T-helper 22 cell (primary cell): ENCODE results near the gene MAN2B1.
"Not testable (repeated sequence)": the region's sequence is repeated elsewhere in the genome, so short reads cannot be mapped to it uniquely, and the experiment has no call there.

ENCODE experiments used
- DNase-seq: peaks from one replicate; pipeline ENCODE4 v3.0.0-alpha.2; 2020; ENCODE audit warnings: low read depth

Gene MAN2B1

DNA sequence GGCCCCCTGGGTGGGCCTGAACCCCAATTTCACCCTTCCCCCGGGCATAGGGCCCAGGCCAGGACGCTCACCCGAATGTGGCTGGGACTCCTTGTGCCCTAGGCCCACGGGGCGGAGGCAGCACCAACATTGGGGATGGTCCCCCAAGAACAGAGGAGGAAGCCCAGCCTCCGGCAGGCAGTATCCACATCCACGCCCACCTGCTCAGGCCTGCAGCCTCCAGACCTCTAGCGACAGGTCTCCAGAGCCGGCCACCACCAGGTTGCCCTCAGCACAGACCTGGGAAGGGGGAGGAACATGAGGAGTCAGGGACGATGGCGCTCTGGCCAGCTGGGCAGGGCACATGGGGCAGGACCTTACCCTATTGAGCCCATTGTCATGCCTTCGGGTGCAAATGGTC is 22.5 kb upstream of the MAN2B1 start:
- DNase-seq: no peak

DNA sequence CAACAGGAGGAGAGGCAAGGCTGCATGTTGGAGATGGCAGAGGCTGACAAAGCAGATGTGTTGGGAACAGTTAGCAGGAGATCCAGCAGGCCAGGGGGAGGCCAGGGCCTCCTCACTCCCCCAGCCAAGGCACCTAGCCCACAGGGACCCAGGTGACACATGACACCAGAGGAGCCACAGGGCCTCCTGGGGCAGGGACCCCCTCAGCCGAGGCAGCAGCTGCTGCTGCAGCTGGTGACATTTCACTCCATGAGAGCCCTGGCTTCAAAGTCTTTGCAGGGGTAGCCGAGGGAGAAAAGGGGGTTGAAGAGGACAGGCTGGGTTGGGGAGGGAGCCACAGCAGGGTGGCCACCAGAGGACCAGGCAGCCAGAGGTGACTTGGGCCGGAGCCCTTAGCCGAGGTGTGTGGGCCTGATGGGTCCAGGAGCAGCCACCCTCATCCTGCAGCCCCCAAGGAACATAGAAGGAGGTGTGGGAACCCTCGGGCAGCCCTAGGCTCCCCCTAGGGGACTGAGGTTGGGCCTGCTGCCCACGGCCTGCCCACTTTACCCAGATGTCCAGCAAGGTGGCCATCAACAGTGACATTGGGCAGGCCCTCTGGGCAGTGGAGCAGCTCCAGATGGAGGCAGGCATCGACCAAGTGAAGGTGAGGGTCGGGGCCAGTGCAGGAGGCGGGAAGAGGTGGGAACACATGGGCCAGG is 21.1 kb upstream of the MAN2B1 start, which contains the start of gene GNG14:
Gene GNG14, plus strand, starts transcription at position 503 of the 701 bp plus-strand sequence. Its CDS starts 51 bp downstream, at position 554.
- DNase-seq: no peak

DNA sequence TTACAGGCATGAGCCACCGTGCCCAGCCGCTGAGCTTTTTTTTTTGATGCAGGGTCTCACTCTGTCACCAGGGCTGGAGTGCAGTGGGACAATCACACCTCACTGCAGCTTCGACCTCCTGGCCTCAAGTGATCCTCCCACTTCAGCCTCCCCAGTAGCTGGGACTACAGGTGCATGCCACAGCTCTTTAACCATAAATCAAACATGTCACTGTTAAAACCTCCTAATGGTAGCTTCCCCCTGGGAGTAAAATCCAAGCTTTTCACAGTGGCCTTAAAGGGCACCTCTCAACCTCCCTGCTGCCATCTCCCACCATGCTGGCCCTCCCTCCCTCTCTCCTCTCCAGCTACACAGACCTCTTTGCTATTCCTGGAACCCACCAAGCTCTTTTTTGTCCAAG is 19.3 kb upstream of the MAN2B1 start:
- DNase-seq: no peak

DNA sequence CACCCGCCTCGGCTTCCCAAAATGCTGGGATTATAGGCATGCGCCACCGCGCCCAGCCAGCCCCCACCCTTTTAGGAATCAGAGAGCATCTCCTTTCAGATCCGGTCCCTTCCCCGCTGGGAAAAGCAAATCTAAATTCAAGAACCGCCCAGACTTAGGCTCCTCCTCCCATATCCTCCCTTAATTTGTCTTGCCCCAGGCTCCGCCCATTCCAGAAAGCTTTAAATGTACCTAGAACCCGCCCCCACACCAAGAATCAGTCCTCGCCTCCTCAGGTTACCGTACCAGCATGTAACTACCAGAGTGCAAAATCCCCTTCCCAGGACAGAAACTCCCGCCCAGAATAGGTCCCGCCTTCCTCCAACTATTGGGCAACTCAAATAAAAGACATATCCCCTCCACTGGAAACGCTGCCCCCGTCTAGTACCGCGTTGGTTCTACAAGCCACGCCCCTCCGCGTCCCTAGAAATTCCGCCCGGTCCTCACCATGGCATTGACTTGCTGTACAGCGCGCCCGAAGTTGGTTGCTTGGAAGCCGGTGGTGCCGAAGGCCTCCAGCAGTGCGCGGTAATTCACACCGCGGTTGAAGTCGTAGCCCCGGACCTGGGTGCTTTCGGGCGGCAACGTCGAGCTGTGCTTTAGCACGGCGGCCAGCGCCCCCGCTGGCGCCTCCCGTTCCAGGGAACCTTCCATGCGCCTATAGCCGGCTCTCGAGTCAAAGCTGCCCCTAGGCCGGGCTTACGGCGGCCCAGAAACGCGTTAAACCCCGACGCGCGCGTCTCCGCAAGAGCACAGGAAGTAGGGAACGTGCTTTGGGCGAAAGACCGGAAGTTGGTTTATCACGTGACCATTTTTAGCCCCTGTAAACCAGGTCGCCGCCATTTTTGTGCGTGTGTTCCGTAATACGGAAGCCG is 14.8 kb upstream of the MAN2B1 start, which contains the start of gene DHPS:
Gene DHPS, minus strand, starts transcription at position 807 of the 914 bp plus-strand sequence. Its CDS starts 114 bp downstream, at position 693.
- DNase-seq: peak; percentile 88

DNA sequence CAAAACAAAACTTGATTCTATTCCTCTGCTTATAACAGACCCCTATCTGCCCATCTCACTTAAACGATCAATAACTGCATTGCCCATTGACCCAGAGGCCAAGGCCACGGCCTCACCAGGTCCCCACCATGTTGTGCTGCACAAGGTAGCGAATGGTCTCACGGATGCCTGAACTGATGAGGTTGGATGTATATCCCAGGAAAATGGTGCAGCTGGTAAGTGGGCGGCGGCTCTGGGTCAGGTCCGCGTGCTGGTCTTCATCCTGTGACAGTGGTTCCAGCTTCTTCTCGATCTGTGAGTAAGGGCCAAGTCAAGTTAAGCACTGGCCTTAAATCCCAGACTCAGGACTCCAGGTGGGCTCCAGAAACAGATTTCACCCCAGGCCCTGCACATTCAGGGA is 13.5 kb upstream of the MAN2B1 start:
- no peak for DNase-seq

DNA sequence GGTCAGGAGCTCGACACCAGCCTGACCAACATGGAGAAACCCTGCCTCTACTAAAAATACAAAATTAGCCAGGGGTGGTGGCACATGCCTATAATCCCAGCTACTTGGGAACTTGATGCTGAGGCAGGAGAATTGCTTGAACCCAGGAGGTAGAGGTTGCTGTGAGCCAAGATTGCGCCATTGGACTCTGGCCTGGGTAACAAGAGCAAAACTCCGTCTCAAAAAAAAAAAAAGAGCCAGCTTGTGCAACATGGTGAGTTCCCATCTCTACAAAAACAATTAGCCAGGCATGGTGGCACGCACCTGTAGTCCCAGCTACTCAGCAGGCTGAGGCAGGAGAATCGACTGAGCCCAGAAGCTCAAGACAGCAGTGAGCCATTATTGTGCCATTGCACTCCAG is 11.5 kb upstream of the MAN2B1 start:
- DNase-seq: not testable (repeated sequence)

DNA sequence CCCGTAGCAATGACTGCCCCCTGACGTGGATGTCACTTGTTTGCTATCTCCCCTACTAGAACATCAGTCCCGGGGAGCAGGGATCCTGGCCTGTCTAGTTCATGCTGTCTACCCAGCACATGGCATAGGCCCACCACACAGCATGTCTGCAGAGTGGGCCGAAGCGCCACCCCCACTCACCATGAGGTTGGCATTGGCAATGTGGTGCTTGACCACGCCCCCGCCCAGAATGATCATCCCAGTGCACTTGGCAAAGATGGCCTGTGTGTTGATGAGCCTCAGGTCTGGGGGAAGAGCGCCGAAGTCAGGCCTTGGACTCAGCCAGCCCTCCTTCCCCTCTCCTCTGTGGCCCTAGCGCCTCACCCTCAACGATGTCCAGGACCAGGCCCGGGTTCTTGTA is 10.4 kb upstream of the MAN2B1 start:
- DNase-seq: no peak

DNA sequence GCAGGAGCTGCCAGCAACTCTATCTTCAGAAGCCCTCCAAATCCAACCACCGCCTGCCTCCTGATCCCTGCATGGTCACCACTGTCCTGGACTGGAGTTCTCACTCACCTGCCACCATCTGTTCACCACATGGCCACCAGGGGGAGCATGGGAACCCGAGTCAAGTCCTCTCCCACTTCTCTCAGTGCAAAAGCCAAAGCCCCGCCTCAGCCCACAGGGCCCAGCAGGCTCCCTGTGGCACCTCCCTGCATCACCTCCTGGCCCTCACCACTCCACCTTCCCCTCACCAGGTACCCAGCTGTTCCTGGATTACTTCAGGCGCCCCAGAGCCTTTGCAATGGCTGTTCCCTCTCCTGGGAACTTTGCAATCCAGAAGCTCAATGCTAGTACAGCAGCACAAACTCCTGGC is 9.8 kb upstream of the MAN2B1 start:
- peak; percentile 53 for DNase-seq

DNA sequence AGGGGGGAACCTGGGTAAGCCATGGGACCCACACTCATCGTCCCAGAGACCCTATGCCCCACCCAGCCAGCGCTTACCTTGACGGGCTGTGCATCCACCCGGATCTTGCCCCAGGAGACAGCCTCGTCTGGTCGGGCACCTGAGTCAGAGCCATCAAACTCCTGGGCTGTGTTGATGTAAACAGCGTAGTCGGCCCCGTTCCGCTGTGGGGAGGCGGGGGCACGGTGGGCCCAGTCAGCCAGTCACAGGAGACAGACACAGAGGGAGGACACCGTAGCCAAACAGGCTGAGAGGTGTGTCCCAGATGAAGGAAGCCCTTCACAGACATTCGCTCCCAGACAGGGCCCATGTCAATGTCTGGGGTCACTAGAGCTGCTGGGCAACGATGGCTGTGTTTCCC is 9.4 kb upstream of the MAN2B1 start:
- no peak for DNase-seq

DNA sequence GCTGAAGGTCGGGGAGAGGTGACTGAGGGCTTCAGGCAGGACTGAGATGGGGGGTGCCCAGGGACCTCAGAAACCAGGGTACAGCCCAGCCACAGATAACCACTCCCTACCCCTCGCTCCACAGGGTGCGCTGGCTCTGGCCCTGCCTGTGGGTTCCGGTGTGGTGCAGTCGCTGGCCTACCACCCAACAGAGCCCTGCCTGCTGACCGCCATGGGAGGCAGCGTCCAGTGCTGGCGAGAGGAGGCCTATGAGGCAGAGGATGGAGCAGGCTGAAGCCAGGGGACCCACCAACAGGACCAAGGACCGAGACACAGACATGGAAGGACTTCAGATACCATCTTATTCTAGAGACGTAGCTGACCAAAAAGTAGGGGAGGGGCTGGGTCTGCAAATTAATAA is 8.9 kb upstream of the MAN2B1 start:
- no peak for DNase-seq

DNA sequence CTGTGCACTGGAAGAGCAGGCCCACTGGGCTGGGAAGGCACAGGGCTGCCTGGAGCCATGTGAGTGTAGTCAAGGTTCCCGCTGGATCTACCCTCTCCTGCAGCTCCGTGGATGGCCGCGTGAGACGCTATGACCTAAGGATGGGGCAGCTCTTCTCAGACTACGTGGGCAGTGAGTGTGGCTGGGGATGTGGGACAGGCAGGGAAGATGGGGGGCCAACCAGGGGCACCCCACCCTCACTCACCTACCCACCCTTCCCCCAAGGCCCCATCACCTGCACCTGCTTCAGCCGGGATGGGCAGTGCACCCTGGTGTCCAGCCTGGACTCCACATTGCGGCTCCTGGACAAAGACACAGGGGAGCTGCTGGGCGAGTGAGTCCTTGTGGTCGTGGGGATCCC is 6.2 kb upstream of the MAN2B1 start:
- no peak for DNase-seq

DNA sequence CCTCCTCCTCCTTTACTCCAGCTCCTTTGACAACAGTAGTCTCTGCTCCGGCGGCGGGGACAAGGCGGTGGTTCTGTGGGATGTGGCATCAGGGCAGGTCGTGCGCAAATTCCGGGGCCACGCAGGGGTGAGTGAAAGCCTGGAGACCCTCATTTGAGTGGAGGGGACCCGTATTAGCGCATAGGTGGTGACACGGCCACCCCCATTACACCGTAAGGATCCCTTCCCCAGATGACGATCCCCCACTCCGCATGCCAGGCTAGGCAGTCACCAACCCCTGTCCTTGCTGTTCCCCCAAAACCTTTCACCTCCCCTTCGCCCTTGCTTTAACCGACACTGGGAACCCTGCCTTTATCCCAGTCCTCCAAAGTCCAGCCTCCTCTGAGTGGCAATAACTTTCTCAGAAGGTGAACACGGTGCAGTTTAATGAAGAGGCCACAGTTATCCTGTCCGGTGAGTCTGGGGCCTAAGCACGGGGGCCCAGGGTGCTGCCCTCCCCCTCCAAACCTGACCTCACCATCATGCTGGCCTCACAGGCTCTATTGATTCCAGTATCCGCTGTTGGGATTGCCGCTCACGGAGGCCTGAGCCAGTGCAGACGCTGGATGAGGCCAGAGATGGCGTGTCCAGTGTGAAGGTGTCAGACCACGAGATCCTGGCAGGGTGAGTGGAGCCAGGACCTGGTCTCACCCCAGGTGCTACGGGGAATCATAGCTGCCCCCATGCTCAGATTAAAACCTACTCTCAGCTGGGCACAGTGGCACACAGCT is 3.8 kb upstream of the MAN2B1 start:
- no peak for DNase-seq

DNA sequence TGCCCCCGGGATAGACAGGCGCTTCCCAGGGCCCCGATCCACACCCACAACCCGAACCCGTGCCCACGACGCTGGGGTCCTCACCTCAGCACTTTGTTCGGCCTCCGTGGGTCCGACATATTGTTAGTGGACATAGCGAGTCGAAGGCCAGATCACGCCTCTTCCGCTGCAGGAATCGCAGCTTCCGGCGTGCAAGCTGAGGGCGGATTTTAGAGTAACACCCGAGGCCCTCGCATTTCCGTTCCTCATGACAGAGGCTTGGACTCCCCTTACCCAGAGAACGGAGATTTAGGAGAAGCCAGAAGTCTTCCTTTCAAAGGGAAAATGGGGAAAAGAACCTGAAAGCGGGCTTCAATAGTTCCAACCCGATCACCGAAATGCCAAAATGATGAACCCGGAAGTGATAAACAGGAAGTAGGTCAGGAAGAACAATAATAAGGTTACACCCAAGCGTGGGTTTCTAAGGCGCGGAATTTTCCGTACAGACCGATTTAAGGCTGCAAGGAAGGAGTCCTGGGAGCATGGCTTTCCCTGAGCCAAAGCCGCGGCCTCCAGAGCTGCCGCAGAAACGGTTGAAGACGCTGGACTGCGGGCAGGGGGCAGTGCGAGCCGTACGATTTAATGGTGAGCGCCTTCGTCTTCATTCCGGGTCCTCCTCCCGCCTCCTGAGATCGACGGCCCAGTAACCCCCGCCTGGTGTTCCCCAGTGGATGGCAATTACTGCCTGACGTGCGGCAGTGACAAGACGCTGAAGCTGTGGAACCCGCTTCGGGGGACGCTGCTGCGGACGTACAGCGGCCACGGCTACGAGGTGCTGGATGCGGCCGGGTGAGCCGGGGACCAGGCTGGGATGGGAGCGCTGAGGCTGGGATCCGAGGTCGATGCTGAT is 3.0 kb upstream of the MAN2B1 start:
- DNase-seq: peak; percentile 53

DNA sequence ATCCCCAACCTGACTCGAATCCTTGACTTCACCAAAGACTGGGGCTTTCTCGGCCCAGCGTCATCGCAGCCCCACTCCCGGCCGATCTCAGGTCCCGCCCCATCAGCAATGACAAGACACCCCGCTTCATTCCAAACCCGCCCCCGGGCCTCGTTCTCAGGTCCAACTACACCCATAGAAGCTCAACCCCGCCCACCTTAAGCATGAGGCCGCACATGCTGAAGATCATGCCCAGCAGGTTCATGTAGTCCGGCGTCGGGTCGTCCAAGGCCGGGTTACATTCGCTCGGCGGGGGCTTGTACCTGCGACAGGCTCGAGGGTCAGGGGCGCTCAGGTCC is 2.4 kb upstream of the MAN2B1 start:
- peak; percentile 73 for DNase-seq

DNA sequence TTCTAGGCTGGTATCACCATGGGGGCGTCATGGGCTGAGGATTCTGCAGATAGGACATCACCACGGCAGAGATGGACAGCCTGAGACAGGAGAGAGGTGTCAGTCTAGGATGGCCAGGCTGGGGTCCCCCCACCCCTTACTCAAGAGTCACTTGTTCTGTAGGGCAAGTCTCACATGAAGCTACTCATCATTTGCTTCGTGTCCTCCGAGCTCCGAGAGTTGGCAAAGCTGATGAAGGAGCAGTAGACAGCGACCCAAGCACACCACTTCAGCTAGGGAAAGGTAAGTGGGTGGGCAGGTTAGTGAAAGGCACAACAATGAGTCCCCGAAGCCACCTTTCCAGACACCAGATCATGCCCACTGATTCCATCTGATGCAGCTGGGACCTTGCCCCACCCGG is 1.8 kb upstream of the MAN2B1 start:
- DNase-seq: no peak

DNA sequence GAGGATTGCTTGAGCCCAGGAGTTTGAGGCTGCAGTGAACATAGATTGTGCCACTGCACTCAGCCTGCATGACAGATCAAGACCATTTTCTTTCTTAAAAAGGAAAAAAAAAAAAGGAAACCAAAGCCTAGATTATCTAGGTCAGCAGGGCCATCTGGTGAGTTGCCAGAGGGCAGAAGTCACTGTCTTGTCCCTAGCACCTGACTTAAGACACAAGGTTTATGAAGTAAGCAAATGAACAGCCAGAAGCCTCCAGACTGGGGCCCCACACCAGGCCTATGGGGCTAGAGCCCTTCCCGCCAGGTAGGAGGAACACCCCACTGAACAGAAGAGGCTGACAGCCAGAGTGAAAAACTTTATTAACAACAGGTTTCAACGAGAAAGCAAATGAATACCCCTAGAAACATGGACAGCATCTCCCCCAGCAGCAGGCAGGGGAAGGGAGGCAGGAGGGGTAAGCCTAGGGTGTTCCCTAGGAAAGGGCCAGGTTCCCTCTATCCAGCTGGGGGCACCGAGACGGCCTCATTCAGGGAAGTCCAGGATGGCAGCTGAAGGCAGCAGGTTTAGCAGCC is 1.3 kb upstream of the MAN2B1 start:
- no peak for DNase-seq

DNA sequence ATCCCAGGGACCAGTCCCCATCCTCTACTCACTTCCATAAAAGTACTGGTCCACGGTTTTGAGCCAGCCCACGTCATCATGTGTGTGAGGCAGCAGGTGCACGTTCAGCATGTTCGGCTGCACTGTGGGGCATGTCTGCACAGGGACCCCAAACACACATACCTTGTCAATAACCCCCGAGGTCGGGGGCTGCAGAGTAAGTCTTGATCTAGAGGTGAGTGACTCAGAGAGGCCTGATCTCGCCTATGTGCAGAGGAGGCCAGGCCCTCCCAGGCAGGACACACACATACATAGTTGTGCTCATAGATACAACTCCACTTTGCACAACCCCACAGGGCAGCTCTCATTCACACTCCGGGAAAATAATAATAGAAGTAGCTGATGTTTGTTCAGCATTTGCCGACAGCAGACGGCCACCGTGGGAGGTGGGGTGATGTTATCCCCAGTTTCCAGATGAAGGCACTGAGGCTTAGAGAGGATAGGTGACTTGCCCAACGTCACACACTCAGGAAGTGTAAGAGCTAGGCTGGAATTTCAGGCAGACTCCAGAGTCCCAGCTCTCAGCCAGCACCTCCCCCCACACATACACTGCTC is 774 bp downstream of the MAN2B1 start:
- no peak for DNase-seq

DNA sequence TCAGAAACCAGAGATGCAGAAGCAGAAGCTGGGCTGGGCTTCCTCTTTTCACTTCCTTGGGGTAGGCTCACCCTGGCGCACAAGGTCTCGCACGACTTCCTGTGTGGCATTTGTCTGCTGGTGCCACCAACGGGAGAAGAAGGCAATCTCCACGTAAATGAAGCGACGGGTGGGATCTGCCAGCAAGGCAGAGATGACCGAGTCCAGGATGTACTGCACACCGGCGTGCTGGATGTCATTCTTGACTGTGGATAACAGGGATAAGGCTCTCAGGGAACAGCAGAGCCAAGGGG is 1.3 kb downstream of the MAN2B1 start:
- peak; percentile 28 for DNase-seq

DNA sequence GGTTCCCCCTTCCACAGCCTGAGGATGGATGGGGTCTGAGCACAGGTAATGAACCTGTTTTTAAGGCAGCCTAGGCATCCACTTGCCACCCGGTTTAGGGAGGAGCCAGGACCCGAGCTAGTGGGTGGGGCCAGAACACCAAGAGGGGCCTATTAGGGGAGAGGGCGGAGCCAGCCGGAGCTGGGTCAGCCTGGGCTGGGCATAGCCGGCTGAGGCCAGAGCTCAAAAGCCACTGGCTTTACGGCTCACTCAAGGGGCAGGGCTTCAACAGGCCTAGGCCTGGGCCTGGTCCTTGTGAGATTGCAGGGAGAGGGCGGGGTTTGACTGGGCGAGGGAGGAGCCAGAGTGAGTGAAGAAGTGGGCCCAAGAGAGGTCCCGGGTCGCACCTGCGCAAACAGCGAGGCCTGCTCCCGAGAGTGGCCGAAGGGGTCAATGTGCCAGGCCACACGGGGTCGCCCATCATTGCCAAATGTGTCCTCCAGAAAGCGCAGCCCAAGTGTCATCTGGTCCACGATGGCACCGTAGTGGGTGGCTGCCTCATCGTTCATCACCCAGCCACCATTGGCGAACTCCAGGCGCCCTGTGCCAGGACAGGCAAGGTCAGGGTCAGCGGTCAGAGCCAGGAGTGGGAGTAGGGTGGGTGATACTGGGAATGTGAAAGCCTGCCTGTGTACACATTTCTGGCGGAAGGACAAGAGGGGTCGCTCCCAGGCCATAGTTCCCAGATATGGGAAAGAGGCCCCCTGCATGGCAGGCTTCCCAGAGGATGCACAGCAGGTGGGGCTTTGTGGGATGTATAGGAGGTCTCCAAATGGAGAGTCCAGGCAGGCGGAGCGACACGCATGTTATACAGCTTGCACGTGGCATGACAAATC is 1.9 kb downstream of the MAN2B1 start:
- DNase-seq: no peak

DNA sequence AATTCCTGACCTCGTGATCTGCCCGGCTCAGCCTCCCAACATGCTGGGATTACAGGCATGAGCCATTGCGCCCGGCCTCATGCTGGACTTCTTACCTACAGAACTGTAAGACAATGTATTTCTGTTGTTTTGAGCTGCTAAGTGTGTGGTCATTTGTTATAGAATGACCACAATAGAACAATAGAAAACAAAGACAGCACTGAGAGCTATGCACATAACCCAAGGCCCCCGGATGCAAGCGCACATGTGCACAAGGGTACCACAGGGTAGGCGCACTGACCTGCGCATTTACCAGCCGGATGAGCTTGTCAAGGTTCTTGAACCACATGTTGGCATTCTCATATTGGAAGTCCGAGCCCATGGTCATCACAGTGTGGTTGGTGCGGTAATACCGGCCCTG is 5.6 kb downstream of the MAN2B1 start:
- no peak for DNase-seq
